DMS79 (cell line): ENCODE data around the gene SNX15.
A peak's percentile ranks its signal among the peaks of the same experiment; 100 is the strongest.
"Not testable (repeated sequence)": the region's sequence is repeated elsewhere in the genome, so short reads cannot be mapped to it uniquely, and the experiment has no call there.

Experiments used
- DNase-seq: peaks from one replicate; lab custom pipeline; 2025; lab: John Stamatoyannopoulos, UW

The SNX15 gene, protein sequence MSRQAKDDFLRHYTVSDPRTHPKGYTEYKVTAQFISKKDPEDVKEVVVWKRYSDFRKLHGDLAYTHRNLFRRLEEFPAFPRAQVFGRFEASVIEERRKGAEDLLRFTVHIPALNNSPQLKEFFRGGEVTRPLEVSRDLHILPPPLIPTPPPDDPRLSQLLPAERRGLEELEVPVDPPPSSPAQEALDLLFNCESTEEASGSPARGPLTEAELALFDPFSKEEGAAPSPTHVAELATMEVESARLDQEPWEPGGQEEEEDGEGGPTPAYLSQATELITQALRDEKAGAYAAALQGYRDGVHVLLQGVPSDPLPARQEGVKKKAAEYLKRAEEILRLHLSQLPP

GRCh38 chr11:65027213-65028067 lies at the start of gene SNX15:
TSS of gene SNX15 (plus strand) at chr11:65027439. CDS start at chr11:65027538, 99 bp downstream.
- DNase-seq: peak; percentile 94

DNA sequence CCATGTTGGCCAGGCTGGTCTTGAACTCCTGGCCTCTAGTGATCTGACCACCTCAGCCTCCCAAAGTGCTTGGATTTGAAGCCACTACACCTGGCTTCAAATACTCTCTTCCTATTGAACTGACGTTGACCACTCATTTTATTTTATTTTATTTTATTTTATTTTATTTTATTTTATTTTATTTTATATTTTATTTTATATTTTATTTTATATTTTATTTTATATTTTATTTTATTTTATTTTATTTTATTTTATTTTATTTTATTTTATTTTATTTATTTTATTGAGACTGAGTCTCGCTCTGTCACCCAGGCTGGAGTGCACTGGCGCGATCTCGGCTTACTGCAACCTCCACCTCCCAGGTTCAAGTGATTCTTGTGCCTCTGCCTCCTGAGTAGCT lies 43.9 kb upstream of the SNX15 start:
- not testable (repeated sequence) for DNase-seq

GRCh38 chr11:64987998-64988854 lies 39.0 kb upstream of the SNX15 start:
- no peak for DNase-seq

GRCh38 chr11:64989416-64989815 lies 37.8 kb upstream of the SNX15 start:
- no peak for DNase-seq

DNA sequence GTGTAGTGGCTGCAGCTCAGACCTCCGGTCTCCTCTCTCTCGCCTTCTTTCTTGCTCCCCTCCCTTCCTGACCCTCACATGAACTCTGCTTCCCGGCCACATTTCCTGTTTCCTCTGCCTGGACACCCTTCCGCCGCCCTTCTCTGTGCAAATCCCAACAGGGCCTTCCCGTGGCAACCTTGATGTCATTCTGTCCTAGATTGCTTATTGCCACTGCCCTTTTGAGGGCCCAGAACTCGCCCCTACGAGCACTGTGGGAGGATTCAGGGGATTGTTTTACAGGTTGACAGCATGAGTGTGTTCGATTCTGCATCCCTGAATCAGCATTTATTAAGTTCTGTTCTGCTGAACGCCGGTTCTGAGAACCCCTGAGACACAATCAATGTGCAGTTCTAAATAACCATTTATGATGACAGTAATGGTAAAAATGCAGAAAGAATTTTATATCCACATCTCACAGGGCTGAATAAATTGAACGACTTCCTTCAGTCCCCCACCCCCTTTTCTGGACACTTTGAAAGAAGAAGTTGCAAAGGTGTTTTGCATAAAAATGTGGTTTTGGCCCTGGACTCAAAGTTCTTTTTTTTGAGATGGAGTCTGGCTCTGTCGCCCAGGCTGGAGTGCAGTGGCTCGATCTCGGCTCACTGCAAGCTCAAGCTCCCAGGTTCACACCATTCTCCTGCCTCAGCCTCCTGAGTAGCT lies 36.9 kb upstream of the SNX15 start:
- DNase-seq: no peak

DNA sequence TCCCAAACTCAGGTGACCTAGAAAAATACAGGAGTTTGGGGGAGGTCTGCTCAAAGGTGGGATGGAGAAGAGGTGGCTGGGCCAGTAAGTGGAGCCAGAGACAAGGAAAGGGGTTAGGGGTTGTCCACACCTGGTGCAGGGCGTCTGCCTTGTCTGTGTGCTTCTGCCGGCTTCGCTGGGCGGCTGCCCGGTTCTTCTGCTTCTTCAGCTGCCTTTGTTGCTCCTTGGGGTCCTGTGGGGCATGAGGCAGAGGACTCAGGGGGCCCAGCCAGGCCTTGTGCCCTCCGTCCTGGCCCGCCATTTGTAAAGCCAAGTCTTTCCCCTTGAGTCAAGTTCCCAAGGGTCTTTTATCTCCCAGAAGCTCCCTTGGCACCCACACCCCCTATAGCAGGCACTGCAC lies 32.9 kb upstream of the SNX15 start:
- DNase-seq: no peak

DNA sequence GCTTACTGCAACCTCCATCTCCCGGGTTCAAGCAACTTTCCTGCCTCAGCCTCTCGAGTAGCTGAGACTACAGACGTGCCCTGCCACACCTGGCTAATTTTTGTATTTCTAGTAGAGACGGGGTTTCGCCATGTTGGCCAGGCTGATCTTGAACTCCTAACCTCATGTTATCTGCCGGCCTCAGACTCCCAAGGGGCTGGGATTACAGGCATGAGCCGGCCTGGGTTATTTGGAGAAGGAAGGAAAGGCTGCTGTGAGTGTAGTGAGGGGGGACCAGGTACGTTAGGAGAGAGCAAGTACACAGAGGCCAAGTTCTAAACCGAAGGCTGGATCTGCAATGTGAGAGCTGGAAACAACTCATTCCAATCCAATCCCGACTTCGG lies 30.9 kb upstream of the SNX15 start:
- DNase-seq: no peak

DNA sequence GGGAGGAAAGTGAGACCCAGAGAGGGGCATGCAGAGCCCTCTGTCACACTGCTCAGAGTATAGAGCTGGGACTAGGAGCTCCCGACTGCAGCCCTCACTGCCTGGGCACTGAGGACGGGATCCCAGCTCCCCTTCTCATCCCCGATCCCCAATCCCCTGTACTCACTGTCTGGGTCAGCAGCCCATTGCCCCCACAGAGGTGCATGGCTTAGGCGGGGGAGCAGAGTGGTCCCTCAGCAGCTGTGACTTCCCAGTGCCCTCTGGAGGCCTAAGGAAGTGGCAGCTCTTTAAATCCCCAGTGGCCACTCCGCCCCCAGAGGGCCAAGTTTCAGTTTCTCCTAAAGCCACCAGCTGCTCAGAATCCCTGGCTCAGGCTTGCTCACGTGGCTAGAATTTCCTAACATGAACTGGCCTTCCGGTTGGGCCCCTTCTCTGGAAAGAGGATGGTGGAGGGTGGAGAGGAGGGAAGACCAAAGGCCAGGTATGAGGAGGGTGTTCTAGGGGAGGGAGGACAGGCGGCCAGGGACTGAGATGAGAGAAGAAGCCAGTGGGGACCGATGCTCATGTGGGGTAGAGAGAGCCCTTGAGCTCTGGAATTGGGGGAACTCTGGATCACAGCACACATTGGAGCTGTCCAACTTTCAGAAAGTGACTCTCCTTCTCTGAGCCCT lies 30.4 kb upstream of the SNX15 start, which contains the start of gene BATF2:
BATF2 (minus strand) TSS at position 262 of the 671 bp plus-strand sequence; CDS start at position 205, 57 bp downstream.
- DNase-seq: peak; percentile 47

DNA sequence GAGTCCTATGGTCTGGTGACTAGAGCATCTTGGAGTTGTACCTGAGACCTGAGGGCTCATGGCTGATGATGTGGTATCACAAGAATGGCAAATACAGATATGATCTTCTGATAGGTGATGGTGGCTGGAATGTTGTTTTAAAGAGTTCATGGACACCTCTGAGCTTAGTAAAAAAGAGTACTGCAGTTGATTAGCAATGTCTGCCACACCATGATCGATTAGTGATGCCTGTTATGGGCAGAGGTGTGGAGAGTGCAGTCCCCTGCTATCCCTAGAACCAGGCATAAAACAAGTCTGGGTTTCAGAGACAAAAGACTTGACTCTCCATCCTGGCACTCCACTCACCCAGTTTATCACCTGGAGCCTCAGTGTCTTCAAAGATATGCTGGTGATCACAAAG lies 29.1 kb upstream of the SNX15 start:
- no peak for DNase-seq

- no peak for DNase-seq
These were observed 28.4 kb upstream of the SNX15 start for GRCh38 chr11:64998690-64999431.

DNA sequence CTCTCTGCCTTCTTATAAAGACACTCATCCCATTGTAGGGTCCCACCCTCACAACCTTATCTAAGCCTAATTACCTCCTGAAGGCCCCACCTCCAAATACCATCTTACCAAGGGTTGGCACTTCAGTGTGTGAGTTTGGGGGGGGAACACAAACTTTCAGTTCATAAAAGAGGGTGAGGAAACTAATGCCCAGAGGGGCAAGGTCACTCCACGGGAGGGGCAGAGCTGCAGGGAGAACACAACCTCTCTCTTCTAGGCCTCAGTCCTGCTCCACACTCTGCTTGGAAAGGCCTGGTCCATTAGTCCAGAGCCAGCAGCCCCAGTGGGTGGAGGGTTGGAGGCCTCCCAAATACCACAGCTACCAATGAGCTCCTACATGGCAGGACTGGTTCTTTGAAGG lies 27.8 kb upstream of the SNX15 start:
- DNase-seq: no peak

GRCh38 chr11:65002706-65003105 lies 24.5 kb upstream of the SNX15 start:
- no peak for DNase-seq

DNA sequence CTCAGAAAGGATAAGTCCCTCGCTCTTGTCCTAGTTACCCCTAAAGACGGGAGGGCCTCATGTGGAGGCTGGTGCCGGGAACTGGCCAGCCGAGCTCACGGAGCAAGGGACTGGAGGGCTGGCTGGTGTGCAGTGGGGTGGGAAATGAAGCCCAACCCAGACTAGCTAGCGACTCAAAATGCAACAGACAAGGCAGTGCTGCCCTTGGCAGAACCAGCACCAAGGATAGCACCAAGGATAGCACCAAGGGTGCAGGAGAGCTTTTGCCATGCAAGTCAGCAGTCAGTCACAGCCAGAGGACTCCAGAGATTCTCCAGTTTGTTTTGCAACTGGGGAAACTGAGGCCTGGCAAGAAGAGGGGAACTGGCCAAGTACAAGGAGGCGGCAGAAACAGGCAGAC lies 24.0 kb upstream of the SNX15 start:
- no peak for DNase-seq

GRCh38 chr11:65003968-65004367 lies 23.3 kb upstream of the SNX15 start:
- DNase-seq: not testable (repeated sequence)

GRCh38 chr11:65008016-65008415 lies 19.2 kb upstream of the SNX15 start:
- DNase-seq: no peak

- no peak for DNase-seq
These were observed 18.4 kb upstream of the SNX15 start for GRCh38 chr11:65008873-65009272.

DNA sequence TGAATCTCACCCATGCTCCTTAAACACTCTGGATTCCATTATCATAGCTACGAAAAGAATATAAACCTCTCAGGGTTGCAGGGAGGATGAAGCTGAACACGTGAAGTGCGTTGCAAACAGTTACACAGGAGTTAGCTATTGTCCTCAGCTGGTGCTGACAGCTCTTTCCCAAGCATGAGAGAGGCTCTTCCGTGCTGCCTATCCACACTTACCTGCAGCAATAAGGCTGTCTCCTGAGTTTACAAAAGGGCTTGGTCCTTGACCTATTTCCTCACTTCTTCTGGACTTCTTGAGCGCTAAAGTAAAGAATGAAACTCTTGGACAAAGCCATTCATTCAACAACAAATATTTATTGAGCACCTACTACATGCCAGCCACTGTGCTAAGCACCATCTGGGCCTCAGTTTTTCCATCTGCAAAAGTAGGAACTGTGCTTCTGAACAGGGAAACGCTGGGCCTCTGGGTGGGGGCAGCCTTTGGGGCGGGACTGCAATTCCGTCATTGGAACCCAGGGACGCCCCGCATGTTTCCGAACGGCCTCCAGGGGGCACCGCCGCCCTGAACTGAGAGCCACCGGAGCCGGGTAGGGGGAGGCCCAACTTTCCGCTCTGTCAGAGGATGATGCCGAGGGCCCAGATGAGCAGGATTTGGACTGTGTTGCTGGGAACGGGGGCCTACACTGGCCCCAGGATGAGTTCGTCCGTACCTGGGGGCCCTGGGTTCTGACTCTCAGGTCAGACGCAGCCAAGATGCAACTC lies 13.9 kb upstream of the SNX15 start:
- DNase-seq: peak; percentile 58

DNA sequence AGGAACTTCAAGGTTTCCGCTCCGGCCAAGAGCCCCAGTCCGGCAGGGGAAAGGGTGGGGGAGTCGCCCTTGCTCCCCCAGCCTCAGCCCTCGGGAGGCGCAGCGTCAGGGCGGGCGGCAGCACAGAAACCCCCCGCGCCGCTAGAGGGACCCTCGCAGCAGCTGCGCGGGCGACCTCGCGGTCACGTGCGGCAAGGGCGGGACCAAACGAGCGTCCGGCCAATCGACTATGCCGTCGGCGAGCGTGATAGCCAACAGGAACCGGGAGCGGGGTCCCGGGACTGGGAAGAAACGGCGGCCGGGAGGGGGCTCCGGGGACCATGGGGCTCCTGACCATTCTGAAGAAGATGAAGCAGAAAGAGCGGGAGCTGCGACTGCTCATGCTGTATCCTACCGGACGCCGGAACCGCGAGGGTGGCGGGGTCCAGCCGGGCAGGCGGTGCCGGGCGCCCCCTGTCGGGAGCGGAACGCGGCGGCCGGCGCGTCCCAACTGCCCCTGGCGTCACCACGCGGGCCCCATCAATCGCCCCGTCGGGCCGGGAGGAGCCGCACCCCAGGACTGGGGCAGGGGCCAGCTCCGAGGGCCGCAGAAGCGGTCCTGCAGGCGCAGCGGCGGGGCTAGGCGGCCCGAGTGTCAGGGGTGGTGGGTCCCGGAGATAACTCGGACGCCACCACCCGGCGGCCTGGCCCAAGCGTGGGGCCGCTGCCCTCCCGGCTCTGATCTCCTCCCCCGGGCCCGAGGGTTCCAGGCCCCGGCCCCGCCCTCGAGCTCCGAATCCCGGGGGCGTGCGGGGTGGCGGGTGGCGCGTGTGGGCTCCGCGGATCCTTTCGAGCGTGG lies 13.1 kb upstream of the SNX15 start, which contains the start of gene ARL2:
ARL2 (plus strand) TSS at position 273 of the 838 bp plus-strand sequence; CDS start at position 321, 48 bp downstream.
- DNase-seq: peak; percentile 85
